Activated naive CD4-positive, alpha-beta T cell treated with anti-CD3 and anti-CD28 coated beads, Interleukin-2, amount 50 U/mL, for 24 hours (primary cell): ENCODE data around the gene MATN1.

Experiments used
- H3K27ac Mint-ChIP-seq: one replicate; pipeline ENCODE4 v1.8.0; 2021; ENCODE audit warnings: mild to moderate bottlenecking, mixed read lengths
- H3K27me3 Mint-ChIP-seq: one replicate; pipeline ENCODE4 v1.8.0; 2021; ENCODE audit warnings: mixed read lengths
- H3K36me3 Mint-ChIP-seq: one replicate; pipeline ENCODE4 v1.8.0; 2021; ENCODE audit warnings: mixed read lengths
- H3K4me1 Mint-ChIP-seq: one replicate; pipeline ENCODE4 v1.8.0; 2021; ENCODE audit warnings: mixed read lengths
- H3K4me3 Mint-ChIP-seq: one replicate; pipeline ENCODE4 v1.8.0; 2021; ENCODE audit warnings: mild to moderate bottlenecking, mixed read lengths
- H3K9me3 Mint-ChIP-seq: one replicate; pipeline ENCODE4 v1.8.0; 2021; ENCODE audit warnings: mixed read lengths

The MATN1 gene

GRCh38 chr1:30682396-30683275 is 40.7 kb downstream of the MATN1 start:
- peaks cover 11% of the 10 kb centered on the region for H3K4me1 Mint-ChIP-seq
- H3K36me3 Mint-ChIP-seq: peaks cover 3% of the 10 kb centered on the region
- H3K9me3 Mint-ChIP-seq: no peaks in the 10 kb centered on the region
- no peak overlapping the region for H3K4me3 Mint-ChIP-seq
- peaks cover 29% of the 10 kb centered on the region for H3K27me3 Mint-ChIP-seq
- no peak overlapping the region for H3K27ac Mint-ChIP-seq

GRCh38 chr1:30681782-30682181 is 41.6 kb downstream of the MATN1 start:
- H3K36me3 Mint-ChIP-seq: peaks cover 3% of the 10 kb centered on the region
- H3K4me1 Mint-ChIP-seq: peaks cover 11% of the 10 kb centered on the region
- no peak overlapping the region for H3K4me3 Mint-ChIP-seq
- no peak overlapping the region for H3K27ac Mint-ChIP-seq
- peaks cover 29% of the 10 kb centered on the region for H3K27me3 Mint-ChIP-seq
- no peaks in the 10 kb centered on the region for H3K9me3 Mint-ChIP-seq

- no peak overlapping the region for H3K4me3 Mint-ChIP-seq
- H3K4me1 Mint-ChIP-seq: peaks cover 11% of the 10 kb centered on the region
- peaks cover 3% of the 10 kb centered on the region for H3K36me3 Mint-ChIP-seq
- H3K27ac Mint-ChIP-seq: no peak overlapping the region
- H3K9me3 Mint-ChIP-seq: no peaks in the 10 kb centered on the region
- peaks cover 26% of the 10 kb centered on the region for H3K27me3 Mint-ChIP-seq
These were observed 42.5 kb downstream of the MATN1 start for GRCh38 chr1:30680879-30681278.

- Mint-ChIP-seq H3K36me3 (peaks cover 3% of the 10 kb centered on the region), H3K27me3 (peaks cover 25% of the 10 kb centered on the region), H3K27ac (no peak overlapping the region), H3K4me3 (no peak overlapping the region), H3K4me1 (peaks cover 11% of the 10 kb centered on the region), H3K9me3 (no peaks in the 10 kb centered on the region)
These were observed 43.0 kb downstream of the MATN1 start for GRCh38 chr1:30680429-30680828.

- Mint-ChIP-seq H3K4me1 (peaks cover 10% of the 10 kb centered on the region), H3K4me3 (no peak overlapping the region), H3K27me3 (peaks cover 25% of the 10 kb centered on the region), H3K9me3 (no peaks in the 10 kb centered on the region), H3K36me3 (peaks cover 3% of the 10 kb centered on the region), H3K27ac (no peak overlapping the region)
These were observed 43.4 kb downstream of the MATN1 start for GRCh38 chr1:30679976-30680305.

GRCh38 chr1:30679201-30679975 is 44.0 kb downstream of the MATN1 start:
- peaks cover 2% of the 10 kb centered on the region for H3K36me3 Mint-ChIP-seq

GRCh38 chr1:30678209-30678608 is 45.2 kb downstream of the MATN1 start:
- H3K27ac Mint-ChIP-seq: no peak overlapping the region
- no peak overlapping the region for H3K4me3 Mint-ChIP-seq
- peaks cover 3% of the 10 kb centered on the region for H3K36me3 Mint-ChIP-seq
- H3K27me3 Mint-ChIP-seq: peaks cover 22% of the 10 kb centered on the region
- H3K9me3 Mint-ChIP-seq: peaks cover 5% of the 10 kb centered on the region
- H3K4me1 Mint-ChIP-seq: no peaks in the 10 kb centered on the region

More at GRCh38 chr1:30679201-30679975, 44.0 kb downstream of the MATN1 start:
- peaks cover 23% of the 10 kb centered on the region for H3K27me3 Mint-ChIP-seq
- no peaks in the 10 kb centered on the region for H3K9me3 Mint-ChIP-seq
- no peak overlapping the region for H3K4me3 Mint-ChIP-seq
- no peak overlapping the region for H3K27ac Mint-ChIP-seq
- H3K4me1 Mint-ChIP-seq: peaks cover 4% of the 10 kb centered on the region

GRCh38 chr1:30677471-30677870 is 45.9 kb downstream of the MATN1 start:
- Mint-ChIP-seq H3K4me3 (no peak overlapping the region), H3K36me3 (peaks cover 3% of the 10 kb centered on the region), H3K9me3 (peaks cover 5% of the 10 kb centered on the region), H3K4me1 (no peaks in the 10 kb centered on the region), H3K27me3 (peaks cover 18% of the 10 kb centered on the region), H3K27ac (no peak overlapping the region)

GRCh38 chr1:30675761-30676160 is 47.6 kb downstream of the MATN1 start:
- Mint-ChIP-seq H3K4me1 (no peaks in the 10 kb centered on the region), H3K27me3 (peaks cover 13% of the 10 kb centered on the region), H3K36me3 (peaks cover 3% of the 10 kb centered on the region), H3K27ac (no peak overlapping the region), H3K4me3 (no peak overlapping the region), H3K9me3 (peaks cover 5% of the 10 kb centered on the region)

- Mint-ChIP-seq H3K27me3 (peaks cover 13% of the 10 kb centered on the region), H3K4me3 (no peak overlapping the region), H3K4me1 (no peaks in the 10 kb centered on the region), H3K27ac (no peak overlapping the region), H3K9me3 (peaks cover 5% of the 10 kb centered on the region), H3K36me3 (peaks cover 3% of the 10 kb centered on the region)
These were observed 48.1 kb downstream of the MATN1 start for GRCh38 chr1:30675289-30675688.

GRCh38 chr1:30673395-30673794 is 50.0 kb downstream of the MATN1 start:
- Mint-ChIP-seq H3K27ac (no peak overlapping the region), H3K4me3 (no peak overlapping the region), H3K27me3 (peaks cover 7% of the 10 kb centered on the region), H3K9me3 (peaks cover 5% of the 10 kb centered on the region), H3K4me1 (no peaks in the 10 kb centered on the region), H3K36me3 (peaks cover 3% of the 10 kb centered on the region)

- Mint-ChIP-seq H3K4me1 (no peaks in the 10 kb centered on the region), H3K36me3 (peaks cover 3% of the 10 kb centered on the region), H3K4me3 (no peak overlapping the region), H3K27me3 (peaks cover 7% of the 10 kb centered on the region), H3K9me3 (peaks cover 5% of the 10 kb centered on the region), H3K27ac (no peak overlapping the region)
These were observed 50.7 kb downstream of the MATN1 start for GRCh38 chr1:30672661-30673060.

- no peak overlapping the region for H3K27ac Mint-ChIP-seq
- H3K9me3 Mint-ChIP-seq: peaks cover 5% of the 10 kb centered on the region
- no peaks in the 10 kb centered on the region for H3K4me1 Mint-ChIP-seq
- H3K4me3 Mint-ChIP-seq: no peak overlapping the region
- H3K36me3 Mint-ChIP-seq: peaks cover 3% of the 10 kb centered on the region
- peaks cover 7% of the 10 kb centered on the region for H3K27me3 Mint-ChIP-seq
These were observed 52.9 kb downstream of the MATN1 start for GRCh38 chr1:30670240-30671060.

- Mint-ChIP-seq H3K4me3 (no peak overlapping the region), H3K4me1 (no peaks in the 10 kb centered on the region), H3K27me3 (peaks cover 4% of the 10 kb centered on the region), H3K9me3 (peaks cover 3% of the 10 kb centered on the region), H3K27ac (no peak overlapping the region), H3K36me3 (peaks cover 2% of the 10 kb centered on the region)
These were observed 54.6 kb downstream of the MATN1 start for GRCh38 chr1:30668546-30669327.

GRCh38 chr1:30668024-30668423 is 55.4 kb downstream of the MATN1 start:
- Mint-ChIP-seq H3K36me3 (no peaks in the 10 kb centered on the region), H3K27me3 (peaks cover 3% of the 10 kb centered on the region), H3K4me1 (no peaks in the 10 kb centered on the region), H3K4me3 (no peak overlapping the region), H3K27ac (no peak overlapping the region), H3K9me3 (no peaks in the 10 kb centered on the region)
